ENCODE measurements around the gene TXNDC11. TPM values are rescaled to one million over a fixed set of nuclear protein-coding genes. Genes with fewer than 3 reads are reported as not detected.

The TXNDC11 gene
- total RNA-seq, 1 donor from 2014 or later = 19.6 TPM

GRCh38 chr16:11774065-11774626, 31.5 kb upstream of the TXNDC11 start:
- H3K27ac Mint-ChIP-seq (ENCODE audit: unreplicated experiment) = no peak overlapping the region
- DNase-seq (ENCODE audit: low spot score) = no peak
- H3K4me1 Mint-ChIP-seq (ENCODE audit: unreplicated experiment) = no peaks in the 10 kb centered on the region
- H3K9me3 Mint-ChIP-seq (ENCODE audit: unreplicated experiment) = no peaks in the 10 kb centered on the region
- no peaks in the 10 kb centered on the region for H3K27me3 Mint-ChIP-seq (ENCODE audit: unreplicated experiment)
- H3K4me3 Mint-ChIP-seq (ENCODE audit: unreplicated experiment) = no peak overlapping the region
- no peak for TF ChIP-seq CTCF (IDR thresholded peaks at IDR 0.05; ENCODE audit: unreplicated experiment)
- H3K36me3 Mint-ChIP-seq (ENCODE audit: low read depth, unreplicated experiment) = peaks cover 26% of the 10 kb centered on the region

- H3K27me3 Mint-ChIP-seq (ENCODE audit: unreplicated experiment) = no peaks in the 10 kb centered on the region
- H3K9me3 Mint-ChIP-seq (ENCODE audit: unreplicated experiment) = no peaks in the 10 kb centered on the region
- H3K36me3 Mint-ChIP-seq (ENCODE audit: low read depth, unreplicated experiment) = peaks cover 35% of the 10 kb centered on the region
- H3K4me3 Mint-ChIP-seq (ENCODE audit: unreplicated experiment) = no peak overlapping the region
- H3K27ac Mint-ChIP-seq (ENCODE audit: unreplicated experiment) = no peak overlapping the region
- no peak for TF ChIP-seq CTCF (IDR thresholded peaks at IDR 0.05; ENCODE audit: unreplicated experiment)
- no peak for DNase-seq (ENCODE audit: low spot score)
- no peaks in the 10 kb centered on the region for H3K4me1 Mint-ChIP-seq (ENCODE audit: unreplicated experiment)
Measured at GRCh38 chr16:11768849-11769248, 26.2 kb upstream of the TXNDC11 start.

DNA sequence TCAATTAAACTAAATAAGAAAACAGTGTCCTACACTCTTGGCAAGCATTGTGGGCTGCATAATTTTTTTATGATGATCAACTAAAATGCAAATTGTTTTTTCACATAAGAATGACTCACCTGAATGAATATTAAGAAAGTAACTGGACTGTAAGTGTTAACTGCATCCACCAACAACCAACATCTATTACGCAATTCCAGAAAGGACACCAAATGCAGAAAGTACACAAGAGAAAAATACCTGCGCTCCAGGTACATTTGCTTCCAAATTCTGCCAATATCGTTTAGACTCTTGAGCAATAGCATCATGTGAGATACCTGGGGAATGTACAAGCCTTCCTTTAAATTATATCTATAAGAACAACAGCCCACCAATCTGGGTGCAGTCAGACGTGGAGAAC, 19.8 kb upstream of the TXNDC11 start:
- no peak overlapping the region for H3K4me3 Mint-ChIP-seq (ENCODE audit: unreplicated experiment)
- TF ChIP-seq CTCF (IDR thresholded peaks at IDR 0.05; ENCODE audit: unreplicated experiment) = no peak
- no peaks in the 10 kb centered on the region for H3K27me3 Mint-ChIP-seq (ENCODE audit: unreplicated experiment)
- H3K4me1 Mint-ChIP-seq (ENCODE audit: unreplicated experiment) = no peaks in the 10 kb centered on the region
- no peaks in the 10 kb centered on the region for H3K9me3 Mint-ChIP-seq (ENCODE audit: unreplicated experiment)
- H3K36me3 Mint-ChIP-seq (ENCODE audit: low read depth, unreplicated experiment) = peaks cover 36% of the 10 kb centered on the region
- DNase-seq (ENCODE audit: low spot score) = no peak
- H3K27ac Mint-ChIP-seq (ENCODE audit: unreplicated experiment) = no peak overlapping the region

DNA sequence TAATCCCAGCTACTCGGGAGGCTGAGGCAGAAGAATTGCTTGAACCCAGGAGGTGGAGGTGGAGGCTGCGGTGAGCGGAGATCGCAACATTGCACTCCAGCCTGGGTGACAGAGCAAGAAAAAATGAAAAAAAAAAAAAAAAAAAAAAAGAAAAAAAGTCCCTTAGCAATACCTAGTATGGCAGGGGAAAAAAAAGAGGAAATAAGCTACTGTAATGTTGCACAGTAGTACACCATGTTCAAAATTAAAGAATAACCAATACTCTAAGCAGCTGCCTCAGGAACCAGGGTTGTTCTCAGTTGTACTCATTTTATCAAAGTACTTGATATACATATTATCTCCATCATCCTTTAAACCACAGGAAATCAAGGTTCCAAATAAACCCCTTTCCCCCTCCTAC, 17.3 kb upstream of the TXNDC11 start:
- Mint-ChIP-seq H3K27ac (ENCODE audit: unreplicated experiment) (no peak overlapping the region), H3K4me1 (ENCODE audit: unreplicated experiment) (no peaks in the 10 kb centered on the region), H3K36me3 (ENCODE audit: low read depth, unreplicated experiment) (peaks cover 41% of the 10 kb centered on the region), H3K27me3 (ENCODE audit: unreplicated experiment) (no peaks in the 10 kb centered on the region), H3K9me3 (ENCODE audit: unreplicated experiment) (no peaks in the 10 kb centered on the region), H3K4me3 (ENCODE audit: unreplicated experiment) (no peak overlapping the region)
- TF ChIP-seq CTCF (IDR thresholded peaks at IDR 0.05; ENCODE audit: unreplicated experiment) = no peak
- DNase-seq (ENCODE audit: low spot score) = no peak

DNA sequence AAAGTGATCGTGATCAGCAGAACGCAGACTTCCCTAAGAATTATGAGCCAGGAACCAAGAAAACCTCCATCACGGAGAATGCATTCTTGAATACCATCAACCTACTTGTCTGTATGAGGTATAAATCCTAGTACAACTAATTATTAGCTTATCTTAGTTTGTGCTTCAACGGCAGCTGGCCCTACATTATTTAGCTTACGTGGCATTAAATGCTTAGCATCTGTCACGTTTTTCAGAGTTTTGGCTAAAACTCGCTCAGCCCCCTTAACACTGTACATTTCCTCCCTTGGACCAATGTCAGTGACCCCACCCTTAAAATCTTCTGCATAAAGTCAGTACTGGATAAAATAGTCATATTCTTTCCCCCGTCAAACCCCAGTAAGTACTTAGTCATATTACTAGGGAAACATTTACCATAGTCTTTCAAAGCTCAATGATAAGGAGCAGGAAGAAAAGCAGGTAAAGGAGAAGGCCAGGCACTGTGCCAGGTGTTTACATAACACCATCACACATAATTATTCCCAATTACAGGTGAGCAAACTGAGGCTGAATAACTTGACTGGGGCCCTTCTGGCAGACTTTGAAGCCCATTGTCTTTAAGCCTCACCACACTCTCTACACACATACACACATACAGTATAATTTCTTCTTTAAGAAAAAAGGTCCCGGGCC, 16.6 kb upstream of the TXNDC11 start:
- no peaks in the 10 kb centered on the region for H3K9me3 Mint-ChIP-seq (ENCODE audit: unreplicated experiment)

More for the DNA sequence above, 16.6 kb upstream of the TXNDC11 start:
- no peak overlapping the region for H3K27ac Mint-ChIP-seq (ENCODE audit: unreplicated experiment)
- TF ChIP-seq CTCF (IDR thresholded peaks at IDR 0.05; ENCODE audit: unreplicated experiment) = no peak
- no peaks in the 10 kb centered on the region for H3K4me1 Mint-ChIP-seq (ENCODE audit: unreplicated experiment)
- peaks cover 44% of the 10 kb centered on the region for H3K36me3 Mint-ChIP-seq (ENCODE audit: low read depth, unreplicated experiment)
- H3K4me3 Mint-ChIP-seq (ENCODE audit: unreplicated experiment) = peak overlapping the region; percentile 8
- no peak for DNase-seq (ENCODE audit: low spot score)
- H3K27me3 Mint-ChIP-seq (ENCODE audit: unreplicated experiment) = no peaks in the 10 kb centered on the region
